Measurements from ENCODE around the gene TSC22D4.
"Not testable (repeated sequence)": the region's sequence is repeated elsewhere in the genome, so short reads cannot be mapped to it uniquely, and the experiment has no call there.

TSC22D4 gene

GRCh38 chr7:100443096-100443840, 35.7 kb downstream of the TSC22D4 start:
- DNase-seq (ENCODE audit: low spot score): no peak

- DNase-seq (ENCODE audit: low spot score): no peak
Measured at GRCh38 chr7:100441641-100442535, 37.1 kb downstream of the TSC22D4 start.

GRCh38 chr7:100439244-100439643, 39.8 kb downstream of the TSC22D4 start:
- DNase-seq (ENCODE audit: low spot score): not testable (repeated sequence)

GRCh38 chr7:100438731-100439130, 40.3 kb downstream of the TSC22D4 start:
- not testable (repeated sequence) for DNase-seq (ENCODE audit: low spot score)

GRCh38 chr7:100438172-100438571, 40.8 kb downstream of the TSC22D4 start:
- no peak for DNase-seq (ENCODE audit: low spot score)

- no peak for DNase-seq (ENCODE audit: low spot score)
Measured at GRCh38 chr7:100437150-100438100, 41.6 kb downstream of the TSC22D4 start.

GRCh38 chr7:100435401-100436304, 43.4 kb downstream of the TSC22D4 start:
- DNase-seq (ENCODE audit: low spot score): peak; percentile 44

- DNase-seq (ENCODE audit: low spot score): no peak
Measured at GRCh38 chr7:100434297-100435144, 44.5 kb downstream of the TSC22D4 start.

GRCh38 chr7:100433592-100434296, 45.3 kb downstream of the TSC22D4 start:
- no peak for DNase-seq (ENCODE audit: low spot score)

- DNase-seq (ENCODE audit: low spot score): no peak
Measured at GRCh38 chr7:100433276-100433591, 45.8 kb downstream of the TSC22D4 start.

GRCh38 chr7:100432621-100433275, 46.3 kb downstream of the TSC22D4 start:
- DNase-seq (ENCODE audit: low spot score): no peak

- DNase-seq (ENCODE audit: low spot score): no peak
Measured at GRCh38 chr7:100432053-100432452, 47.0 kb downstream of the TSC22D4 start.

- DNase-seq (ENCODE audit: low spot score): no peak
Measured at GRCh38 chr7:100431286-100431735, 47.7 kb downstream of the TSC22D4 start.

GRCh38 chr7:100430493-100431285, 48.3 kb downstream of the TSC22D4 start:
- no peak for DNase-seq (ENCODE audit: low spot score)

GRCh38 chr7:100429637-100430492, 49.1 kb downstream of the TSC22D4 start, which contains the start of gene MEPCE:
Gene MEPCE (plus strand): TSS chr7:100429831. CDS start chr7:100430019, 188 bp downstream.
- DNase-seq (ENCODE audit: low spot score): peak; percentile 99

- peak; percentile 99 for DNase-seq (ENCODE audit: low spot score)
Measured at GRCh38 chr7:100428967-100429636, 49.9 kb downstream of the TSC22D4 start.

Data from AG20443 (cell line).